Stimulated activated CD8-positive, alpha-beta memory T cell treated with anti-CD3 and anti-CD28 coated beads, Interleukin-7, amount 100 ng/mL, for 24 hours (primary cell): ENCODE measurements around the gene ERI3.

Experiments
- DNase-seq: peaks from one replicate; pipeline ENCODE4 v3.0.0-alpha.2; 2020; ENCODE audit warnings: low read depth

ERI3 gene

GRCh38 chr1:44348061-44348485 lies 7.0 kb downstream of the ERI3 start:
- DNase-seq: no peak

- no peak for DNase-seq
Observed at GRCh38 chr1:44347280-44347679, 7.8 kb downstream of the ERI3 start.

GRCh38 chr1:44346878-44347277 lies 8.2 kb downstream of the ERI3 start:
- DNase-seq: no peak

GRCh38 chr1:44346184-44346583 lies 8.9 kb downstream of the ERI3 start:
- DNase-seq: no peak

- no peak for DNase-seq
Observed at GRCh38 chr1:44345187-44345775, 9.8 kb downstream of the ERI3 start.

- DNase-seq: no peak
Observed at GRCh38 chr1:44339731-44340130, 15.3 kb downstream of the ERI3 start.

GRCh38 chr1:44338136-44338535 lies 16.9 kb downstream of the ERI3 start:
- no peak for DNase-seq

GRCh38 chr1:44336668-44337067 lies 18.4 kb downstream of the ERI3 start:
- no peak for DNase-seq

- no peak for DNase-seq
Observed at GRCh38 chr1:44334968-44335367, 20.1 kb downstream of the ERI3 start.

GRCh38 chr1:44333376-44333775 lies 21.7 kb downstream of the ERI3 start:
- DNase-seq: no peak

- DNase-seq: no peak
Observed at GRCh38 chr1:44332505-44332904, 22.6 kb downstream of the ERI3 start.

- DNase-seq: no peak
Observed at GRCh38 chr1:44330935-44331334, 24.1 kb downstream of the ERI3 start.

GRCh38 chr1:44328671-44329416 lies 26.2 kb downstream of the ERI3 start:
- DNase-seq: no peak

GRCh38 chr1:44327679-44328491 lies 27.2 kb downstream of the ERI3 start:
- no peak for DNase-seq

- DNase-seq: no peak
Observed at GRCh38 chr1:44326821-44327465, 28.1 kb downstream of the ERI3 start.

GRCh38 chr1:44326024-44326701 lies 28.9 kb downstream of the ERI3 start:
- DNase-seq: no peak

- no peak for DNase-seq
Observed at GRCh38 chr1:44323947-44324346, 31.1 kb downstream of the ERI3 start.

GRCh38 chr1:44322367-44322766 lies 32.7 kb downstream of the ERI3 start:
- no peak for DNase-seq

- DNase-seq: no peak
Observed at GRCh38 chr1:44321466-44321865, 33.6 kb downstream of the ERI3 start.

GRCh38 chr1:44318097-44319088 lies 36.7 kb downstream of the ERI3 start:
- DNase-seq: peak; percentile 5
